Nephron (organoid): ENCODE results near the gene PLA2G12A.
A peak's percentile ranks its signal among the peaks of the same experiment; 100 is the strongest.

Experiments
- H3K27ac Mint-ChIP-seq, 3 experiments: 2 replicates each; pipeline ENCODE4 v1.8.0; 2020; ENCODE audit warnings: mixed read lengths in 3 of 3, mild to moderate bottlenecking in 2 of 3, moderate library complexity in 1 of 3
- H3K27me3 Mint-ChIP-seq: 2 replicates; pipeline ENCODE4 v1.8.0; 2021; ENCODE audit warnings: low read depth, mild to moderate bottlenecking, moderate library complexity, mixed read lengths
- H3K36me3 Mint-ChIP-seq: 2 replicates; pipeline ENCODE4 v1.8.0; 2020; ENCODE audit warnings: low read depth, mixed read lengths
- H3K4me1 Mint-ChIP-seq: 2 replicates; pipeline ENCODE4 v1.8.0; 2020; ENCODE audit warnings: mixed read lengths
- H3K4me3 Mint-ChIP-seq, 3 experiments: 2 replicates each; pipeline ENCODE4 v1.8.0; 2020; ENCODE audit warnings: mild to moderate bottlenecking in 3 of 3, mixed read lengths in 3 of 3, moderate library complexity in 2 of 3
- H3K9me3 Mint-ChIP-seq: 2 replicates; pipeline ENCODE4 v1.8.0; 2020; ENCODE audit warnings: mixed read lengths
- TF ChIP-seq, protein P1 (sequence below), 3 experiments: fragments of 200-600 bp; sonication (generic); IDR thresholded peaks; one replicate each; pipeline ENCODE4 v1.5.0; 2021; ENCODE audit warnings: antibody characterized with exemption in 3 of 3; ENCODE audit not compliant: unreplicated experiment in 3 of 3

The PLA2G12A gene

GRCh38 chr4:109699553-109700225 is 30.2 kb downstream of the PLA2G12A start:
- Mint-ChIP-seq H3K4me1 (peaks cover 30% of the 10 kb centered on the region), H3K27me3 (no peaks in the 10 kb centered on the region), H3K36me3 (peaks cover 51% of the 10 kb centered on the region), H3K9me3 (no peaks in the 10 kb centered on the region), H3K4me3 (peak overlapping the region in 2 of 3 experiments; percentile 8 to 28), H3K27ac (peak overlapping the region in 2 of 3 experiments; percentile 9 to 55)
- TF ChIP-seq, protein P1, sequence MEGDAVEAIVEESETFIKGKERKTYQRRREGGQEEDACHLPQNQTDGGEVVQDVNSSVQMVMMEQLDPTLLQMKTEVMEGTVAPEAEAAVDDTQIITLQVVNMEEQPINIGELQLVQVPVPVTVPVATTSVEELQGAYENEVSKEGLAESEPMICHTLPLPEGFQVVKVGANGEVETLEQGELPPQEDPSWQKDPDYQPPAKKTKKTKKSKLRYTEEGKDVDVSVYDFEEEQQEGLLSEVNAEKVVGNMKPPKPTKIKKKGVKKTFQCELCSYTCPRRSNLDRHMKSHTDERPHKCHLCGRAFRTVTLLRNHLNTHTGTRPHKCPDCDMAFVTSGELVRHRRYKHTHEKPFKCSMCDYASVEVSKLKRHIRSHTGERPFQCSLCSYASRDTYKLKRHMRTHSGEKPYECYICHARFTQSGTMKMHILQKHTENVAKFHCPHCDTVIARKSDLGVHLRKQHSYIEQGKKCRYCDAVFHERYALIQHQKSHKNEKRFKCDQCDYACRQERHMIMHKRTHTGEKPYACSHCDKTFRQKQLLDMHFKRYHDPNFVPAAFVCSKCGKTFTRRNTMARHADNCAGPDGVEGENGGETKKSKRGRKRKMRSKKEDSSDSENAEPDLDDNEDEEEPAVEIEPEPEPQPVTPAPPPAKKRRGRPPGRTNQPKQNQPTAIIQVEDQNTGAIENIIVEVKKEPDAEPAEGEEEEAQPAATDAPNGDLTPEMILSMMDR (IDR thresholded peaks at IDR 0.05; ENCODE audit: unreplicated experiment in 3 of 3), result no peak

DNA sequence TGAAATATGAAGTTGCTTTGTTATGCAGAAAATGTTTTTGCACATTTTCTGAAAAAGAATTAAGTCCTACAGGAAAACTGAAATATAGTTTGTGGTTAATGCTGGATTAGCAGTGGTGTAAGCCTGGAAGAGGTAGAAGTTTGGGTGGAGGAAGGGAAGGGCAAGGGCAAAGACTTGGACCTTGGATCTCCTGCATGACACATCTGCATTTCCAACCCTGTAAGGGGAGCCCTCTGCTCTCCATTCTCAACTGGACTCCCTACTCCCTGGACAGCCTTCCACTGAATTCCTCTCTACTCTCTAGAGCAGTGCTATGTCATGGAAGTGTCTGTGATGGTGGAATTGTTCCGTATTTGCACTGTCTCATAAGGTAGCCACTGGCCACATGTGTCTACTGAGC is 31.2 kb downstream of the PLA2G12A start:
- Mint-ChIP-seq H3K9me3 (no peaks in the 10 kb centered on the region), H3K4me3 (peak overlapping the region in 1 of 3 experiments; percentile 22), H3K27ac (no peak overlapping the region), H3K27me3 (no peaks in the 10 kb centered on the region), H3K4me1 (peaks cover 22% of the 10 kb centered on the region), H3K36me3 (peaks cover 61% of the 10 kb centered on the region)
- TF ChIP-seq, protein P1 (IDR thresholded peaks at IDR 0.05; ENCODE audit: unreplicated experiment in 3 of 3), result no peak

GRCh38 chr4:109691411-109691920 is 38.4 kb downstream of the PLA2G12A start:
- peaks cover 81% of the 10 kb centered on the region for H3K36me3 Mint-ChIP-seq
- H3K9me3 Mint-ChIP-seq, result no peaks in the 10 kb centered on the region
- H3K4me1 Mint-ChIP-seq, result no peaks in the 10 kb centered on the region
- H3K27ac Mint-ChIP-seq, result no peak overlapping the region
- H3K27me3 Mint-ChIP-seq, result no peaks in the 10 kb centered on the region
- no peak overlapping the region for H3K4me3 Mint-ChIP-seq
- TF ChIP-seq, protein P1 (IDR thresholded peaks at IDR 0.05; ENCODE audit: unreplicated experiment in 3 of 3), result no peak

DNA sequence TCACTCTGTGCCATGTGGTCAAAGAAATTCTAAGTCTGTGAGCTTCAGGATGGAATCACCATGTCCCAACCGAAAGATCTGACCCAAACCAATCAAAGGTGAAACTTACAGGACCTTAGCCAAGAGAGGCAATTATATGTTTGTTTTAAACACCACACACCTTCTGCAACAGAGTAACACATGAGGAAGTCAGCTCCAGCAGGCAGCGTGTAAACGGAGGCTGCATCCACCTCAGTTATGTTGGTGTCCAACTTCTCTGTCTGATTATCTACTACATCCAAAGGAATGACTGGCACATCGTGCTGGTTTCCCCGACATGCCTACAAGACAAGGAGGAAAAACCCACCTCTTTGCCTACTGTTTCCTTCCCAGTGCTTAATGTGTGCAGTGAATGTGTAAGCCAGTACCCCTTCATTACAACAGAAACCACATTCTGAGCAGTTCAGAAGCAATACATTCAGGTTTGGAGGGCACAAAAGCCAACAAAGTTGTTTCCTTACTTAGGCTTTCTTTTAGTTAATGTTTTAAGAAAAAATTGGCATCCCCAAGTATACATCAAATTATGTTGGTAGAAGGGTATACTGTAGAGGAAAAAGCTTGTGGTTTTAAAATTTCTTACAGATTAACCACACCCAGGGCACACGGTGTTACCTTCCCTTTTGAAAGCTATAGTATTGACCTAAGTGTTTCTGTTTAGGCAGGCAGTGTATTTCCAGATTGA is 39.0 kb downstream of the PLA2G12A start:
- H3K36me3 Mint-ChIP-seq, result peaks cover 76% of the 10 kb centered on the region
- H3K27me3 Mint-ChIP-seq, result no peaks in the 10 kb centered on the region
- H3K4me3 Mint-ChIP-seq, result no peak overlapping the region
- H3K27ac Mint-ChIP-seq, result no peak overlapping the region
- H3K4me1 Mint-ChIP-seq, result no peaks in the 10 kb centered on the region
- H3K9me3 Mint-ChIP-seq, result no peaks in the 10 kb centered on the region
- TF ChIP-seq, protein P1 (IDR thresholded peaks at IDR 0.05; ENCODE audit: unreplicated experiment in 3 of 3), result no peak

- Mint-ChIP-seq H3K9me3 (peaks cover 15% of the 10 kb centered on the region), H3K27ac (peak overlapping the region in 2 of 3 experiments; percentile 2 to 4), H3K36me3 (peaks cover 74% of the 10 kb centered on the region), H3K4me3 (no peak overlapping the region), H3K4me1 (no peaks in the 10 kb centered on the region), H3K27me3 (no peaks in the 10 kb centered on the region)
- TF ChIP-seq, protein P1 (IDR thresholded peaks at IDR 0.05; ENCODE audit: unreplicated experiment in 3 of 3), result no peak
Measured at GRCh38 chr4:109684727-109685126, 45.1 kb downstream of the PLA2G12A start.
